Bone marrow (tissue), 2 donors: Measurements from ENCODE around the gene WDR26.
A peak's percentile ranks its signal among the peaks of the same experiment; 100 is the strongest.
"Not testable (repeated sequence)": the region's sequence is repeated elsewhere in the genome, so short reads cannot be mapped to it uniquely, and the experiment has no call there.

ENCODE experiments used
- DNase-seq, 2 donors: peaks; one replicate each; lab custom pipeline; 2025; lab: John Stamatoyannopoulos, UW

Gene WDR26

GRCh38 chr1:224433701-224434672, 610 bp downstream of the WDR26 start:
- no peak for DNase-seq

- DNase-seq, result no peak
Observed at GRCh38 chr1:224433041-224433691, 1.4 kb downstream of the WDR26 start.

- no peak for DNase-seq
Observed at GRCh38 chr1:224432672-224433040, 1.9 kb downstream of the WDR26 start.

- no peak for DNase-seq
Observed at GRCh38 chr1:224432146-224432545, 2.5 kb downstream of the WDR26 start.

GRCh38 chr1:224431726-224432125, 2.9 kb downstream of the WDR26 start:
- DNase-seq, result no peak

GRCh38 chr1:224430511-224431113, 4.0 kb downstream of the WDR26 start:
- peak in 1 of 2 donors; percentile 82 for DNase-seq

- DNase-seq, result no peak
Observed at GRCh38 chr1:224429616-224430326, 4.8 kb downstream of the WDR26 start.

GRCh38 chr1:224428713-224429112, 5.9 kb downstream of the WDR26 start:
- not testable (repeated sequence) for DNase-seq

GRCh38 chr1:224427346-224427745, 7.3 kb downstream of the WDR26 start:
- DNase-seq, result no peak

- not testable (repeated sequence) for DNase-seq
Observed at GRCh38 chr1:224426869-224427268, 7.7 kb downstream of the WDR26 start.

GRCh38 chr1:224425279-224425884, 9.2 kb downstream of the WDR26 start:
- DNase-seq, result no peak

- no peak for DNase-seq
Observed at GRCh38 chr1:224420106-224420505, 14.5 kb downstream of the WDR26 start.

GRCh38 chr1:224411766-224412165, 22.8 kb downstream of the WDR26 start:
- no peak for DNase-seq

GRCh38 chr1:224408294-224408590, 26.4 kb downstream of the WDR26 start:
- DNase-seq, result no peak

GRCh38 chr1:224407571-224408293, 26.9 kb downstream of the WDR26 start:
- DNase-seq, result no peak

GRCh38 chr1:224406216-224406615, 28.4 kb downstream of the WDR26 start:
- no peak for DNase-seq

- no peak for DNase-seq
Observed at GRCh38 chr1:224405604-224405970, 29.0 kb downstream of the WDR26 start.

GRCh38 chr1:224404916-224405603, 29.5 kb downstream of the WDR26 start:
- no peak for DNase-seq

- no peak for DNase-seq
Observed at GRCh38 chr1:224402472-224403036, 32.0 kb downstream of the WDR26 start.

- no peak for DNase-seq
Observed at GRCh38 chr1:224399887-224400286, 34.7 kb downstream of the WDR26 start.
